SU-DHL-6 (cell line): ENCODE results near the gene IFI27L1.

Experiments used
- H2AFZ ChIP-seq: fragments of 200-600 bp; sonication (generic); 2 replicates; pipeline ENCODE4 v1.6.1; 2014; ENCODE audit warnings: low read depth, mild to moderate bottlenecking, moderate library complexity, mixed read lengths, antibody characterized with exemption, low read length; ENCODE audit not compliant: severe bottlenecking
- H3F3A ChIP-seq: fragments of 200-600 bp; shearing (Covaris generic); 2 replicates; pipeline ENCODE4 v1.6.0; 2016; ENCODE audit warnings: antibody characterized with exemption, mild to moderate bottlenecking; ENCODE audit not compliant: insufficient read depth
- H3K27ac ChIP-seq: fragments of 200-600 bp; sonication (generic); 2 replicates; pipeline ENCODE4 v1.5.1; 2016; ENCODE audit warnings: low read depth, mild to moderate bottlenecking, low read length, moderate library complexity, mixed read lengths
- H3K27me3 ChIP-seq: fragments of 200-600 bp; sonication (generic), shearing (Covaris generic); 2 replicates; pipeline ENCODE4 v1.6.0; 2014; ENCODE audit warnings: mild to moderate bottlenecking, low read length
- H3K36me3 ChIP-seq: fragments of 200-600 bp; sonication (generic); 2 replicates; pipeline ENCODE4 v1.6.1; 2014; ENCODE audit warnings: mild to moderate bottlenecking, low read length, mixed read lengths
- H3K4me2 ChIP-seq: fragments of 300-600, 200-600 bp; shearing (Covaris generic), sonication (generic); 2 replicates; pipeline ENCODE4 v1.6.0; 2014; ENCODE audit warnings: low read length, low read depth, mild to moderate bottlenecking; ENCODE audit not compliant: poor library complexity, severe bottlenecking
- H3K4me3 ChIP-seq: fragments of 200-600 bp; sonication (generic); 2 replicates; pipeline ENCODE4 v1.5.1; 2014; ENCODE audit warnings: antibody characterized with exemption, low read length, mild to moderate bottlenecking, mixed read lengths; ENCODE audit not compliant: insufficient read depth, poor library complexity, severe bottlenecking
- H3K79me2 ChIP-seq: fragments of 200-600 bp; sonication (generic); 2 replicates; pipeline ENCODE4 v1.6.1; 2014; ENCODE audit warnings: mild to moderate bottlenecking, low read length, moderate library complexity; ENCODE audit not compliant: insufficient read depth
- H3K9ac ChIP-seq: fragments of 200-600 bp; sonication (generic); 2 replicates; pipeline ENCODE4 v1.7.0; 2014; ENCODE audit warnings: mild to moderate bottlenecking, low read length
- H3K9me2 ChIP-seq: fragments of 200-600 bp; sonication (generic); replicated peaks from 2 replicates; pipeline ENCODE4 v1.6.1; 2014; ENCODE audit warnings: low read length; ENCODE audit not compliant: insufficient read depth
- H3K9me3 ChIP-seq: fragments of 200-600 bp; sonication (generic); 2 replicates; pipeline ENCODE4 v1.6.1; 2014; ENCODE audit warnings: low read length, mixed read lengths; ENCODE audit not compliant: insufficient read depth
- H4K20me1 ChIP-seq: fragments of 200-600 bp; sonication (generic); 2 replicates; pipeline ENCODE4 v1.6.1; 2014; ENCODE audit warnings: low read depth, mild to moderate bottlenecking, antibody characterized with exemption, low read length, moderate library complexity, mixed read lengths
- CTCF ChIP-seq: fragments of 200-600 bp; sonication (generic); IDR thresholded peaks from one replicate; pipeline ENCODE4 v1.5.1; 2017; ENCODE audit warnings: antibody characterized with exemption, mild to moderate bottlenecking, low read length, moderate library complexity; ENCODE audit not compliant: insufficient read depth, poor library complexity, severe bottlenecking
- EZH2phosphoT487 ChIP-seq: fragments of 200-600 bp; sonication (generic), shearing (Covaris generic); conservative IDR thresholded peaks from 2 replicates; pipeline ENCODE4 v1.6.1; 2018; ENCODE audit warnings: mild to moderate bottlenecking, antibody characterized with exemption, low read length, moderate library complexity, mixed read lengths

Gene IFI27L1

GRCh38 chr14:94080621-94081385, at the start of gene IFI27L1, which contains the start of gene DDX24:
Gene IFI27L1 (plus strand): TSS chr14:94081310. CDS start chr14:94096938, 15,628 bp downstream.
Gene DDX24 (minus strand): TSS chr14:94081202. CDS start chr14:94079742, 1,460 bp downstream.
- H3K9ac ChIP-seq: peak within 1 kb of the TSS; percentile 93
- H3K27me3 ChIP-seq: no peaks in the 10 kb centered on the region
- peak within 1 kb of the TSS; percentile 86 for H3K4me2 ChIP-seq
- H3K4me3 ChIP-seq: peak within 1 kb of the TSS; percentile 89
- peaks cover under 1% of the 10 kb centered on the region; the same call in 1 of the 2 replicates for H3F3A ChIP-seq
- TF ChIP-seq EZH2phosphoT487 (no peak), CTCF (no peak)
- H3K27ac ChIP-seq: peak within 1 kb of the TSS; percentile 69
- no peaks in the 10 kb centered on the region for H3K9me2 ChIP-seq
- peak within 1 kb of the TSS; percentile 91 for H2AFZ ChIP-seq
- no peaks in the 10 kb centered on the region for H3K9me3 ChIP-seq
- peaks cover 68% of the 10 kb centered on the region for H3K79me2 ChIP-seq
- peaks cover 32% of the 10 kb centered on the region for H3K36me3 ChIP-seq
- peaks cover 10% of the 10 kb centered on the region; the same call in 1 of the 2 replicates for H4K20me1 ChIP-seq

GRCh38 chr14:94031883-94032279, 49.2 kb upstream of the IFI27L1 start:
- Histone ChIP-seq H2AFZ (no peak overlapping the region), H3K36me3 (no peaks in the 10 kb centered on the region), H4K20me1 (no peaks in the 10 kb centered on the region), H3K9me3 (no peaks in the 10 kb centered on the region), H3K27me3 (no peaks in the 10 kb centered on the region), H3K4me2 (no peak overlapping the region), H3F3A (no peaks in the 10 kb centered on the region), H3K79me2 (no peaks in the 10 kb centered on the region), H3K9ac (no peak overlapping the region), H3K9me2 (no peaks in the 10 kb centered on the region), H3K4me3 (no peak overlapping the region), H3K27ac (no peak overlapping the region)
- TF ChIP-seq EZH2phosphoT487 (no peak), CTCF (no peak)

- Histone ChIP-seq H3K36me3 (no peaks in the 10 kb centered on the region), H3F3A (no peaks in the 10 kb centered on the region), H3K4me3 (no peak overlapping the region), H3K9me2 (no peaks in the 10 kb centered on the region), H3K27ac (no peak overlapping the region), H3K27me3 (no peaks in the 10 kb centered on the region), H2AFZ (no peak overlapping the region), H3K9ac (no peak overlapping the region), H3K79me2 (no peaks in the 10 kb centered on the region), H4K20me1 (no peaks in the 10 kb centered on the region), H3K9me3 (no peaks in the 10 kb centered on the region), H3K4me2 (no peak overlapping the region)
- TF ChIP-seq CTCF: no peak
- TF ChIP-seq EZH2phosphoT487: no peak
These were observed 46.2 kb upstream of the IFI27L1 start for GRCh38 chr14:94034886-94035285.
